Nephron progenitor cell (in vitro differentiated cells): ENCODE data around the gene MRPL52.
"Not testable (repeated sequence)": the region's sequence is repeated elsewhere in the genome, so short reads cannot be mapped to it uniquely, and the experiment has no call there.

Experiments used
- DNase-seq: peaks from one replicate; pipeline ENCODE4 v3.0.0; 2021
- H3K27ac Mint-ChIP-seq: 2 replicates; pipeline ENCODE4 v1.8.0; 2021; ENCODE audit warnings: mild to moderate bottlenecking, moderate library complexity, mixed read lengths
- H3K27me3 Mint-ChIP-seq: 2 replicates; pipeline ENCODE4 v1.8.0; 2021; ENCODE audit warnings: mild to moderate bottlenecking, low read depth, mixed read lengths; ENCODE audit not compliant: poor library complexity
- H3K36me3 Mint-ChIP-seq: 2 replicates; pipeline ENCODE4 v1.8.0; 2021; ENCODE audit warnings: low read depth, mixed read lengths
- H3K4me1 Mint-ChIP-seq: 2 replicates; pipeline ENCODE4 v1.8.0; 2021; ENCODE audit warnings: mixed read lengths
- H3K4me3 Mint-ChIP-seq: 2 replicates; pipeline ENCODE4 v1.8.0; 2021; ENCODE audit warnings: mild to moderate bottlenecking, moderate library complexity, mixed read lengths
- H3K9me3 Mint-ChIP-seq: 2 replicates; pipeline ENCODE4 v1.8.0; 2021; ENCODE audit warnings: mild to moderate bottlenecking, moderate library complexity, mixed read lengths
- CTCF ChIP-seq: fragments of 200-600 bp; sonication (generic); IDR thresholded peaks from 2 replicates; pipeline ENCODE4 v1.5.0; 2021; ENCODE audit warnings: antibody characterized with exemption

Gene MRPL52

DNA sequence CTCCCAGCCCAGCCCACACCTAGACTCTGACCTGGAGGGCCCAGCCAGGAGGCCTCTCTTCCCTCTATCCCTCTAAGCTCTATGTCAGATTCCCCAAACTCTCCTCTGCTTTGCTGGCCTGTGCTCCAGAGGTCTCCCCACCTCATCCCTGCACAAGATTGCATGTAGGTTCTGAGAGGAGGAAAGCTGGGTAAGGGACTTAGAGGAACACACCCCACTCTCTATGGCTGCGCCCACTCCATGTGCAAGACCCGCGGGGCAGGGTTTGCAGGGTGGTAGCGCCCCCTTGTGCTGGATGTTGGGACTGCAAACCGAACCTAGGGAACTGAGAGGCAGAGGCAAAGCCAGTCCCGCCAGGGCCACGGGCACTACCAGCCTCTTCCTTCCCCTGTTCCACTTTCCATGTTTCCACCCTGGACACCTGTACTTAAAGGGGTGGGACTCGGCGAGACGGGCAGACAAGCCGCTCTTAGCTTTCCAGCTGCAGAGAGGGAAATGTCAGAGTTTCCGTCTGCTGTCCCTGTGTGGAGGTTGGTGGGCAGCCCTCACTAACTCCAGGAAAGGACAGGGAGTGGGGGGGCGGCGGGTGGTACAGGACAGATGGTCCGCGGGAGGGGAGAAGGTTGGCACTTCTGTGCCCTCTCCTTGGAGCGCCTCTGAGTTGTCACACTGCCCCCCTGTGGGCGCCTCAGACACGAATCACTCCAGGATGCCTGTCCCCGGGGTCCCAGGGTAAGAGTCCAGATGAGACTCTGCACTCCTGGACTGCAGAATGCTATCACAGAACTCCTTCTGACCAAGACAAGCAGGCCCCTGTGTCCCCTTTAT lies 23.5 kb downstream of the MRPL52 start:
- peak overlapping the region; percentile 88 for H3K27ac Mint-ChIP-seq
- H3K4me1 Mint-ChIP-seq = peaks cover 28% of the 10 kb centered on the region
- H3K9me3 Mint-ChIP-seq = peaks cover 4% of the 10 kb centered on the region
- DNase-seq = peak; percentile 95
- H3K27me3 Mint-ChIP-seq = no peaks in the 10 kb centered on the region
- H3K36me3 Mint-ChIP-seq = no peaks in the 10 kb centered on the region
- peak; percentile 93 for TF ChIP-seq CTCF
- H3K4me3 Mint-ChIP-seq = peak overlapping the region; percentile 79

GRCh38 chr14:22854296-22854695 lies 24.6 kb downstream of the MRPL52 start:
- DNase-seq, H3K27ac Mint-ChIP-seq, H3K27me3 Mint-ChIP-seq, H3K36me3 Mint-ChIP-seq, H3K9me3 Mint-ChIP-seq, H3K4me3 Mint-ChIP-seq: not testable (repeated sequence)
- H3K4me1 Mint-ChIP-seq = peaks cover 17% of the 10 kb centered on the region

DNA sequence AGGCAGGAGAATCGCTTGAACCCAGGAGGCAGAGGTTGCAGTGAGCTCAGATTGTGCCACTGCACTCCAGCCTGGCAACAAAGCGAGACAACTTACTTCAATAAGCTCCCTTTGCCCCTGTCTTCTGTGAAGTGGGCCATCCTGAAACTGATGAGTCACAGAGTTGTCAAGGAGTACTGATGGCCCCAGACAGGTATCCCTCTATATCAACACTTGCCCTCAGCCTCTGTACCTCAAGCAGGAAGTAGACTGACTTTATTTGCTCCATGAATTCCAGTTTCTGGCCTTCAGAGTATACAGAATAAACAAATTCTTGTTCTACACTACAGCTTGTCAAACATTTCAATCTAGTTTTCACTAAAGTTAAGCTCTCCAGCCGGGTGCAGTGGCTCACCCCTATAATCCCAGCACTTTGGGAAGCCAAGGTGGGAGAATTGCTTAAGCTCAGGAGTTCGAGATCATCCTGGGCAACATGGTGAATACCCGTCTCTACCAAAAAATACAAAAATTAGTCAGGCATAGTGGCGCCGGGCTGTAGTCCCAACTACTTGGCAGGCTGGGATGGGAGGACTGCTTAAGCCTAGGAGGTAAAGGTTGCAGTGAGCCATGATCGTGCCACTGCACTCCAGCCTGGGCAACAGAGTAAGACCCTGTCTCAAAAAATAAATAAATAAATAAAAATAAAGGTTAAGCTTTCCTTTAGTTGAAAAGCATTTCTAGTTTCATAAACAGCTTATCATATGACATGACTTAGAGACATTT lies 25.5 kb downstream of the MRPL52 start:
- no peaks in the 10 kb centered on the region for H3K27me3 Mint-ChIP-seq
- no peak overlapping the region for H3K27ac Mint-ChIP-seq
- peaks cover 4% of the 10 kb centered on the region for H3K9me3 Mint-ChIP-seq
- H3K4me3 Mint-ChIP-seq = no peak overlapping the region
- DNase-seq = no peak
- H3K36me3 Mint-ChIP-seq = no peaks in the 10 kb centered on the region
- no peak for TF ChIP-seq CTCF
- H3K4me1 Mint-ChIP-seq = peaks cover 9% of the 10 kb centered on the region

DNA sequence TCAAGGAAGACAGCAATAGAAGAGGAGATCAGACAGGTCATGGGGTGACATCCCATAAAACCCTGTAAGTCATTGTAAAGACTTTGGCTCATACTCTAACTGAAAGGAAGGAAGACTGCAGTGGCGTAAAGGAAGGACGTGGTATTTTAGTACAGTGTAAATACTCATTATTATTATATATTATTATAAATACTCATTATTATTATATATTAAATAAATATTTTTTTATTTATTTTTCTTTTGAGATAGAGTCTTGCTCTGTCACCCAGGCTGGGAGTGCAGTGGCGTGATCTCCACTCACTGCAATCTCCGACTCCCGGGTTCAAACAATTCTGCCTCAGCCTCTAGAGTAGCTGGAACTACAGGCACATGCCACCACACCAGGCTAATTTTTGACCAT lies 26.7 kb downstream of the MRPL52 start:
- no peak overlapping the region for H3K4me3 Mint-ChIP-seq
- H3K27ac Mint-ChIP-seq = no peak overlapping the region
- peaks cover 4% of the 10 kb centered on the region for H3K9me3 Mint-ChIP-seq
- no peaks in the 10 kb centered on the region for H3K36me3 Mint-ChIP-seq
- no peak for DNase-seq
- H3K27me3 Mint-ChIP-seq = peaks cover 3% of the 10 kb centered on the region
- TF ChIP-seq CTCF = no peak
- peaks cover 9% of the 10 kb centered on the region for H3K4me1 Mint-ChIP-seq

- H3K4me3 Mint-ChIP-seq, DNase-seq, H3K9me3 Mint-ChIP-seq, H3K27me3 Mint-ChIP-seq, H3K27ac Mint-ChIP-seq, H3K4me1 Mint-ChIP-seq, H3K36me3 Mint-ChIP-seq: not testable (repeated sequence)
These were observed 30.7 kb downstream of the MRPL52 start for GRCh38 chr14:22860377-22860776.

DNA sequence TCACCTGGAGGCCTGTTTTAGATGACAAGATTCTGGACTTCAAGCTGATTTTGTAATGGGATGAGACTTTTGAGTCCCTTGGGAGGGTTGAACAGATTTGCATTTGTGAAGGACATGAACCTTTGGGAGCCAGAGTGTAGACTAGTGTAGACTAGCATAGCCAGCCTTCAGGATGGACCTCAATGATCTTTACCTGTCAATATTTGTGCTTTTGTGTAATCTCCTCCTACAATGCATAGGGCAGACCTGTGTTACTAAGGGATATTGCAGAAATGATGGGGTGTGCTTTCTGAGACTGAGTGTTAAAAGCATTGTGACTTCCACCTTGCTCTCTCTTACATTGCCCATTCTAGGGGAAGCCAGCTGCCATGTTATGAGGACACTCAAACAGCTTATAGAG lies 32.0 kb downstream of the MRPL52 start:
- Mint-ChIP-seq H3K4me1 (no peaks in the 10 kb centered on the region), H3K27ac (no peak overlapping the region), H3K9me3 (peaks cover 4% of the 10 kb centered on the region), H3K4me3 (no peak overlapping the region), H3K27me3 (peaks cover 3% of the 10 kb centered on the region), H3K36me3 (no peaks in the 10 kb centered on the region)
- no peak for TF ChIP-seq CTCF
- no peak for DNase-seq
